ENCODE data around the gene ZNF860.

DNA sequence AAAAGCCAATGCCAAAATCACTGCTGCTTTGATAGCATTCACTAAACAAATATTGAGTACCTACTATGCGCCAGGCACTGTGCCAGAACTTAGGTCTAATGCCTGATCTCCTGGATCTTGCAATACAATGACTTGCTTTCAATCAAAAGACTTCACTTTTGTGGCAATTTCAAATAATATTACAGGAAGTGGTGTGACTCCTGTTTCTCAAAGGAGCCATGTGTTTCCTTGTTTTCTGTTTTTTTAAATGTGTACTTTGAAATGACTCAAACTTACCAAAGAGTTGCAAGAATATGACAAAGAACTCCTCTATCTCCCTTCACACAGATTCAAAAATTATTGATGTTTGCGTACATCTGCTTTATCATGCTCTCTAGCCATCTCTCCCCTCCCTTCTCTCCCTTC lies 18.7 kb upstream of the ZNF860 start:
- TF ChIP-seq, protein P1, sequence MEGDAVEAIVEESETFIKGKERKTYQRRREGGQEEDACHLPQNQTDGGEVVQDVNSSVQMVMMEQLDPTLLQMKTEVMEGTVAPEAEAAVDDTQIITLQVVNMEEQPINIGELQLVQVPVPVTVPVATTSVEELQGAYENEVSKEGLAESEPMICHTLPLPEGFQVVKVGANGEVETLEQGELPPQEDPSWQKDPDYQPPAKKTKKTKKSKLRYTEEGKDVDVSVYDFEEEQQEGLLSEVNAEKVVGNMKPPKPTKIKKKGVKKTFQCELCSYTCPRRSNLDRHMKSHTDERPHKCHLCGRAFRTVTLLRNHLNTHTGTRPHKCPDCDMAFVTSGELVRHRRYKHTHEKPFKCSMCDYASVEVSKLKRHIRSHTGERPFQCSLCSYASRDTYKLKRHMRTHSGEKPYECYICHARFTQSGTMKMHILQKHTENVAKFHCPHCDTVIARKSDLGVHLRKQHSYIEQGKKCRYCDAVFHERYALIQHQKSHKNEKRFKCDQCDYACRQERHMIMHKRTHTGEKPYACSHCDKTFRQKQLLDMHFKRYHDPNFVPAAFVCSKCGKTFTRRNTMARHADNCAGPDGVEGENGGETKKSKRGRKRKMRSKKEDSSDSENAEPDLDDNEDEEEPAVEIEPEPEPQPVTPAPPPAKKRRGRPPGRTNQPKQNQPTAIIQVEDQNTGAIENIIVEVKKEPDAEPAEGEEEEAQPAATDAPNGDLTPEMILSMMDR (IDR thresholded peaks at IDR 0.05) = no peak
- no peak for TF ChIP-seq POLR2AphosphoS5 (IDR thresholded peaks at IDR 0.05)

Measured in esophagus muscularis mucosa (tissue), 3 donors.